H9 (cell line): ENCODE data around the gene SPEG. TPM values are rescaled to one million over a fixed set of nuclear protein-coding genes. Genes with fewer than 3 reads are reported as not detected.

Source experiments
- DNase-seq: peaks from one replicate; pipeline ENCODE4 v3.0.0-alpha.2; 2017
- H2AFZ ChIP-seq: one replicate; pipeline ENCODE4 v1.6.1; 2013; ENCODE audit warnings: mild to moderate bottlenecking, low read length, control low read depth, moderate library complexity
- H2AK5ac ChIP-seq: 2 replicates; pipeline ENCODE4 v1.6.1; 2013; ENCODE audit warnings: low read length, control low read depth, mixed read lengths; ENCODE audit not compliant: insufficient read length
- H2BK120ac ChIP-seq: one replicate; pipeline ENCODE4 v1.6.1; 2013; ENCODE audit warnings: low read depth, mild to moderate bottlenecking, low read length, control low read depth, inconsistent platforms; ENCODE audit not compliant: poor library complexity, severe bottlenecking
- H2BK12ac ChIP-seq: 2 replicates; pipeline ENCODE4 v1.6.1; 2013; ENCODE audit warnings: low read length, control low read depth, mixed read lengths, low read depth; ENCODE audit not compliant: insufficient read length
- H2BK15ac ChIP-seq: 2 replicates; pipeline ENCODE4 v1.6.1; 2013; ENCODE audit warnings: low read depth, low read length, control low read depth
- H2BK20ac ChIP-seq: one replicate; pipeline ENCODE4 v1.6.1; 2013; ENCODE audit warnings: low read depth, mild to moderate bottlenecking, low read length, control low read depth, inconsistent platforms; ENCODE audit not compliant: poor library complexity, severe bottlenecking
- H2BK5ac ChIP-seq: 2 replicates; pipeline ENCODE4 v1.6.1; 2013; ENCODE audit warnings: low read length, control low read depth, mixed read lengths; ENCODE audit not compliant: insufficient read length
- H3K14ac ChIP-seq: 2 replicates; pipeline ENCODE4 v1.6.1; 2013; ENCODE audit warnings: low read length, control low read depth; ENCODE audit not compliant: insufficient read depth
- H3K18ac ChIP-seq: 2 replicates; pipeline ENCODE4 v1.6.1; 2013; ENCODE audit warnings: low read depth, mild to moderate bottlenecking, mixed read lengths, low read length, control low read depth; ENCODE audit not compliant: insufficient read length
- H3K23ac ChIP-seq: 2 replicates; pipeline ENCODE4 v1.6.1; 2013; ENCODE audit warnings: low read length, control low read depth, mixed read lengths, low read depth; ENCODE audit not compliant: insufficient read length
- H3K23me2 ChIP-seq: 2 replicates; pipeline ENCODE4 v1.6.1; 2013; ENCODE audit warnings: low read depth, mild to moderate bottlenecking, mixed read lengths, low read length, control low read depth; ENCODE audit not compliant: insufficient read length, poor library complexity, severe bottlenecking
- H3K27ac ChIP-seq: 2 replicates; pipeline ENCODE4 v1.5.1; 2013; ENCODE audit warnings: low read length, control low read depth, mixed read lengths, low read depth; ENCODE audit not compliant: insufficient read length
- H3K27me3 ChIP-seq: 2 replicates; pipeline ENCODE4 v1.6.1; 2013; ENCODE audit warnings: low read length, control low read depth, inconsistent platforms; ENCODE audit not compliant: insufficient read depth
- H3K4ac ChIP-seq: 2 replicates; pipeline ENCODE4 v1.6.1; 2013; ENCODE audit warnings: low read depth, mild to moderate bottlenecking, control low read depth, inconsistent platforms, low read length, moderate library complexity
- H3K4me1 ChIP-seq: 2 replicates; pipeline ENCODE4 v1.6.1; 2013; ENCODE audit warnings: low read length, control low read depth, inconsistent platforms; ENCODE audit not compliant: insufficient read depth
- H3K4me2 ChIP-seq: 2 replicates; pipeline ENCODE4 v1.6.1; 2013; ENCODE audit warnings: low read length, control low read depth, mixed read lengths; ENCODE audit not compliant: insufficient read length, insufficient read depth
- H3K56ac ChIP-seq: 2 replicates; pipeline ENCODE4 v1.6.1; 2013; ENCODE audit warnings: low read depth, mild to moderate bottlenecking, mixed read lengths, low read length, control low read depth; ENCODE audit not compliant: insufficient read length
- H3K79me1 ChIP-seq: 2 replicates; pipeline ENCODE4 v1.6.1; 2013; ENCODE audit warnings: low read depth, mild to moderate bottlenecking, moderate library complexity, low read length, control low read depth, inconsistent platforms; ENCODE audit not compliant: insufficient read depth, poor library complexity, severe bottlenecking
- H3K79me2 ChIP-seq: 2 replicates; pipeline ENCODE4 v1.6.1; 2013; ENCODE audit warnings: low read length, control low read depth, inconsistent platforms; ENCODE audit not compliant: insufficient read depth
- H3K9ac ChIP-seq: 2 replicates; pipeline ENCODE4 v1.6.1; 2013; ENCODE audit warnings: low read length, control low read depth, mixed read lengths; ENCODE audit not compliant: insufficient read length; ENCODE audit errors: extremely low read depth
- H3K9me3 ChIP-seq: one replicate; pipeline ENCODE4 v1.6.1; 2013; ENCODE audit warnings: low read depth, low read length, inconsistent platforms; ENCODE audit not compliant: control insufficient read depth
- H3T11ph ChIP-seq: one replicate; pipeline ENCODE4 v1.6.1; 2013; ENCODE audit warnings: mild to moderate bottlenecking, low read length, control low read depth, inconsistent platforms
- H4K20me1 ChIP-seq: one replicate; pipeline ENCODE4 v1.6.1; 2013; ENCODE audit not compliant: control insufficient read depth, insufficient read length, insufficient read depth
- H4K5ac ChIP-seq: 2 replicates; pipeline ENCODE4 v1.6.1; 2013; ENCODE audit warnings: low read depth, mild to moderate bottlenecking, mixed read lengths, low read length, control low read depth; ENCODE audit not compliant: insufficient read length
- H4K8ac ChIP-seq: replicated peaks from 2 replicates; pipeline ENCODE4 v1.6.1; 2013; ENCODE audit warnings: low read length, control low read depth, mixed read lengths, low read depth; ENCODE audit not compliant: insufficient read length
- H4K91ac ChIP-seq: 2 replicates; pipeline ENCODE4 v1.6.1; 2013; ENCODE audit warnings: low read depth, mild to moderate bottlenecking, moderate library complexity, mixed read lengths, low read length, control low read depth; ENCODE audit not compliant: insufficient read length
- H3K27ac Mint-ChIP-seq, 3 experiments: 2 replicates in 2 of 3; 3 replicates in 1 of 3; pipeline ENCODE4 v1.8.0; 2020 to 2021; ENCODE audit warnings: mixed read lengths in 3 of 3, mild to moderate bottlenecking in 1 of 3, moderate library complexity in 1 of 3
- H3K27me3 Mint-ChIP-seq: 2 replicates; pipeline ENCODE4 v1.8.0; 2021; ENCODE audit warnings: low read depth, mild to moderate bottlenecking, moderate library complexity, mixed read lengths
- H3K36me3 Mint-ChIP-seq, 3 experiments: 2 replicates in 2 of 3; 3 replicates in 1 of 3; pipeline ENCODE4 v1.8.0; 2020 to 2021; ENCODE audit warnings: low read depth in 3 of 3, mixed read lengths in 3 of 3; ENCODE audit not compliant: insufficient read depth in 1 of 3
- H3K4me1 Mint-ChIP-seq, 2 experiments: 2 replicates each; pipeline ENCODE4 v1.8.0; 2020; ENCODE audit warnings: mixed read lengths in 2 of 2
- H3K4me3 Mint-ChIP-seq, 2 experiments: 2 replicates in 1 of 2; 3 replicates in 1 of 2; pipeline ENCODE4 v1.8.0; 2020 to 2021; ENCODE audit warnings: mild to moderate bottlenecking in 2 of 2, mixed read lengths in 2 of 2, moderate library complexity in 1 of 2
- H3K9me3 Mint-ChIP-seq, 2 experiments: 2 replicates in 1 of 2; 3 replicates in 1 of 2; pipeline ENCODE4 v1.8.0; 2020; ENCODE audit warnings: mild to moderate bottlenecking in 2 of 2, mixed read lengths in 2 of 2, moderate library complexity in 1 of 2
- WGBS: extraction: QIAGEN DNeasy Blood & Tissue Kit; methylation state at CpG from one replicate; pipeline ENCODE4 v1.1.7; 2013; ENCODE audit warnings: missing lambda C conversion rate, low lambda C conversion rate, mixed read lengths; ENCODE audit not compliant: insufficient read length; ENCODE audit errors: extremely low coverage; 5-methylcytosine and 5-hydroxymethylcytosine counted together
- total RNA-seq: library from RNA; stranded (reverse); gene quantifications from 2 replicates; pipeline ENCODE4 v1.2.1, GENCODE V29; 2021
- TF ChIP-seq, protein P1 (sequence below): fragments of 200-600 bp; sonication (generic); conservative IDR thresholded peaks from 3 replicates; pipeline ENCODE4 v1.8.0; 2021; ENCODE audit warnings: antibody characterized with exemption, mild to moderate bottlenecking

SPEG gene
- total RNA-seq, 1 experiment from 2014 or later: 23.7 TPM

DNA sequence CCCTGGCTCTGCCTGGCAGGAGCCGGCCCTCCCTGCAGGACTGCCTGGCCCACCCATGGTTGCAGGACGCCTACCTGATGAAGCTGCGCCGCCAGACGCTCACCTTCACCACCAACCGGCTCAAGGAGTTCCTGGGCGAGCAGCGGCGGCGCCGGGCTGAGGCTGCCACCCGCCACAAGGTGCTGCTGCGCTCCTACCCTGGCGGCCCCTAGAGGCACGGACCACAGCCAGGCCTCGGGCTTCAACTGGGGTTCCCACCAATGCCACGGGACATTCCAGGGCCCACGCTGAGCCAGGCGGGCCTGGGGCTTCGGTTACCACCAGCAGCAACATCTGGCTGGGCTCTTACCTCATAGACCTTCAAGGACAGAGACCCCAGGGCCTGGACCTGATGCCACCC, 57.9 kb downstream of the SPEG start:
- Mint-ChIP-seq H3K4me3 (no peak overlapping the region), H3K9me3 (no peaks in the 10 kb centered on the region; a peak in 1 of 5 replicates), H3K36me3 (no peaks in the 10 kb centered on the region), H3K4me1 (peaks cover 12 to 39% of the 10 kb centered on the region in 2 experiments), H3K27ac (no peak overlapping the region), H3K27me3 (peaks cover 60% of the 10 kb centered on the region)
- H3K23ac ChIP-seq: no peak overlapping the region
- no peak overlapping the region for H2BK5ac ChIP-seq
- TF ChIP-seq, protein P1, sequence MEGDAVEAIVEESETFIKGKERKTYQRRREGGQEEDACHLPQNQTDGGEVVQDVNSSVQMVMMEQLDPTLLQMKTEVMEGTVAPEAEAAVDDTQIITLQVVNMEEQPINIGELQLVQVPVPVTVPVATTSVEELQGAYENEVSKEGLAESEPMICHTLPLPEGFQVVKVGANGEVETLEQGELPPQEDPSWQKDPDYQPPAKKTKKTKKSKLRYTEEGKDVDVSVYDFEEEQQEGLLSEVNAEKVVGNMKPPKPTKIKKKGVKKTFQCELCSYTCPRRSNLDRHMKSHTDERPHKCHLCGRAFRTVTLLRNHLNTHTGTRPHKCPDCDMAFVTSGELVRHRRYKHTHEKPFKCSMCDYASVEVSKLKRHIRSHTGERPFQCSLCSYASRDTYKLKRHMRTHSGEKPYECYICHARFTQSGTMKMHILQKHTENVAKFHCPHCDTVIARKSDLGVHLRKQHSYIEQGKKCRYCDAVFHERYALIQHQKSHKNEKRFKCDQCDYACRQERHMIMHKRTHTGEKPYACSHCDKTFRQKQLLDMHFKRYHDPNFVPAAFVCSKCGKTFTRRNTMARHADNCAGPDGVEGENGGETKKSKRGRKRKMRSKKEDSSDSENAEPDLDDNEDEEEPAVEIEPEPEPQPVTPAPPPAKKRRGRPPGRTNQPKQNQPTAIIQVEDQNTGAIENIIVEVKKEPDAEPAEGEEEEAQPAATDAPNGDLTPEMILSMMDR: peak; percentile 77
- H3K56ac ChIP-seq: no peak overlapping the region
- no peak overlapping the region for H3K14ac ChIP-seq
- no peak overlapping the region for H2BK12ac ChIP-seq
- H2AFZ ChIP-seq: no peak overlapping the region
- H3K79me2 ChIP-seq: no peaks in the 10 kb centered on the region
- H3K79me1 ChIP-seq: no peaks in the 10 kb centered on the region
- H4K5ac ChIP-seq: no peak overlapping the region
- DNase-seq: peak; percentile 85
- H4K8ac ChIP-seq: no peak overlapping the region
- H3K23me2 ChIP-seq: peaks cover 10% of the 10 kb centered on the region
- H2BK15ac ChIP-seq: no peak overlapping the region
- no peak overlapping the region for H2AK5ac ChIP-seq
- H4K91ac ChIP-seq: no peak overlapping the region
- no peaks in the 10 kb centered on the region; the same call in 1 of the 2 replicates for H3K4me1 ChIP-seq
- no peak overlapping the region for H3T11ph ChIP-seq
- no peaks in the 10 kb centered on the region for H3K9me3 ChIP-seq
- no peaks in the 10 kb centered on the region for H4K20me1 ChIP-seq
- H3K27ac ChIP-seq: no peak overlapping the region
- H3K4me2 ChIP-seq: no peak overlapping the region
- no peak overlapping the region for H3K4ac ChIP-seq
- no peak overlapping the region for H2BK20ac ChIP-seq
- no CpG with 5 or more reads among the region's 20 CpGs for WGBS
- H3K18ac ChIP-seq: no peak overlapping the region
- H3K9ac ChIP-seq: no peak overlapping the region
- H2BK120ac ChIP-seq: no peak overlapping the region
- peaks cover 15% of the 10 kb centered on the region; the same call in 1 of the 2 replicates for H3K27me3 ChIP-seq
